ENCODE data around the gene RFC3. TPM values are rescaled to one million over a fixed set of nuclear protein-coding genes. Genes with fewer than 3 reads are reported as not detected.

The RFC3 gene
- total RNA-seq, 1 experiment from 2014 or later = 38.2 TPM

- TF ChIP-seq ZBTB33 (IDR thresholded peaks at IDR 0.05; ENCODE audit: extremely low read depth, insufficient replicate concordance, low read length) = peak; percentile 97
- peak; percentile 91 for TF ChIP-seq SIN3A (IDR thresholded peaks at IDR 0.05; ENCODE audit: low read depth)
- TF ChIP-seq EGR1 (IDR thresholded peaks at IDR 0.05; ENCODE audit: low read depth) = 0 out of 2 replicates have a peak, but pooled peaks have one; percentile 42
- no peak for TF ChIP-seq YY1 (IDR thresholded peaks at IDR 0.05; ENCODE audit: extremely low read depth, insufficient replicate concordance, low read depth, low read length)
- TF ChIP-seq SP1 (IDR thresholded peaks at IDR 0.05; ENCODE audit: low read depth) = peak; percentile 75
- peak; percentile 41 for TF ChIP-seq TCF7L2 (IDR thresholded peaks at IDR 0.05; ENCODE audit: borderline replicate concordance, extremely low read depth, insufficient read depth, insufficient read length)
Measured at GRCh38 chr13:33817901-33818706, at the start of gene RFC3 (continued).

- H2AFZ ChIP-seq (ENCODE audit: low read depth, low read length, poor library complexity, severe bottlenecking) = no peak overlapping the region
- H3K27ac ChIP-seq (ENCODE audit: low read depth, low read length) = no peak overlapping the region
- no peaks in the 10 kb centered on the region for H3K9me3 ChIP-seq (ENCODE audit: control insufficient read depth in 1 of 2, insufficient read depth in 1 of 2, low read depth in 1 of 2, low read length in 2 of 2)
- ATAC-seq (no peak), DNase-seq (ENCODE audit: low read depth, low spot score) (no peak)
- intact Hi-C loops (cut with micrococcal nuclease) = no loop called here
- no peaks in the 10 kb centered on the region for H3K79me2 ChIP-seq (ENCODE audit: insufficient read depth, low read length)
- no peak overlapping the region for H3K4me3 ChIP-seq (replicated peaks in 1 of 2; ENCODE audit: low read depth in 1 of 2, low read length in 2 of 2)
- no peaks in the 10 kb centered on the region for H3K27me3 ChIP-seq (ENCODE audit: insufficient read depth, low read length)
- no peaks in the 10 kb centered on the region for H3K4me1 ChIP-seq (ENCODE audit: control insufficient read depth in 1 of 2, insufficient read depth in 2 of 2, low read length in 2 of 2)
- H3K4me2 ChIP-seq (ENCODE audit: low read length) = no peak overlapping the region
- no peaks in the 10 kb centered on the region for H3K36me3 ChIP-seq (ENCODE audit: control insufficient read depth in 1 of 2, insufficient read depth in 2 of 2, low read length in 2 of 2)
- no TSS peak for BruUV-seq (replicated peaks)
- H4K20me1 ChIP-seq (ENCODE audit: insufficient read depth) = 0 out of 2 replicates have a peak, but pooled peaks cover 3% of the 10 kb centered on the region
- H3K9me2 ChIP-seq (ENCODE audit: insufficient read depth) = no peaks in the 10 kb centered on the region
- CTCF ChIA-PET = no interaction called here
- POLR2A ChIA-PET = no interaction called here
- H3K9ac ChIP-seq (ENCODE audit: low read length) = no peak overlapping the region
- RAD21 ChIA-PET (ENCODE audit: low non-redundant PET in 1 of 2, low total read pairs in 2 of 2, uncharacterized antibody in 2 of 2, unreplicated experiment in 2 of 2) = no interaction called here
- TF ChIP-seq JUND (IDR thresholded peaks at IDR 0.05) (no peak), SP1 (IDR thresholded peaks at IDR 0.05; ENCODE audit: low read depth) (no peak), CBX3 (IDR thresholded peaks at IDR 0.05; ENCODE audit: low read depth) (no peak), ZFX (IDR thresholded peaks at IDR 0.05) (no peak), TCF7L2 (IDR thresholded peaks at IDR 0.05; ENCODE audit: borderline replicate concordance, extremely low read depth, insufficient read depth, insufficient read length) (no peak), POLR2AphosphoS5 (IDR thresholded peaks at IDR 0.05; ENCODE audit: low read depth, low read length) (no peak), EZH2 (IDR thresholded peaks at IDR 0.05) (no peak), FOSL1 (IDR thresholded peaks at IDR 0.05; ENCODE audit: low read depth) (no peak), EGR1 (IDR thresholded peaks at IDR 0.05; ENCODE audit: low read depth) (no peak), CTCF (IDR thresholded peaks at IDR 0.05 in 2 of 3, conservative IDR thresholded peaks at IDR 0.05 in 1 of 3; ENCODE audit: borderline replicate concordance in 1 of 3, insufficient read depth in 1 of 3, low read depth in 2 of 3, low read length in 2 of 3) (no peak), YY1 (IDR thresholded peaks at IDR 0.05; ENCODE audit: extremely low read depth, insufficient replicate concordance, low read depth, low read length) (no peak), RAD21 (IDR thresholded peaks at IDR 0.05; ENCODE audit: low read depth) (no peak), SIN3A (IDR thresholded peaks at IDR 0.05; ENCODE audit: low read depth) (no peak), ZNF274 (IDR thresholded peaks at IDR 0.05; ENCODE audit: low read depth, low read length) (no peak), ELF1 (IDR thresholded peaks at IDR 0.05; ENCODE audit: borderline replicate concordance, low read depth) (no peak), EZH2phosphoT487 (IDR thresholded peaks at IDR 0.05; ENCODE audit: borderline replicate concordance) (no peak), POLR2A (IDR thresholded peaks at IDR 0.05; ENCODE audit: borderline replicate concordance, extremely low read depth, insufficient read depth, insufficient read length) (no peak)
Measured at GRCh38 chr13:33771296-33771695, 46.7 kb upstream of the RFC3 start.
